Measurements from ENCODE around the gene KDM6A.
"Not testable (repeated sequence)": the region's sequence is repeated elsewhere in the genome, so short reads cannot be mapped to it uniquely, and the experiment has no call there.

Gene KDM6A

DNA sequence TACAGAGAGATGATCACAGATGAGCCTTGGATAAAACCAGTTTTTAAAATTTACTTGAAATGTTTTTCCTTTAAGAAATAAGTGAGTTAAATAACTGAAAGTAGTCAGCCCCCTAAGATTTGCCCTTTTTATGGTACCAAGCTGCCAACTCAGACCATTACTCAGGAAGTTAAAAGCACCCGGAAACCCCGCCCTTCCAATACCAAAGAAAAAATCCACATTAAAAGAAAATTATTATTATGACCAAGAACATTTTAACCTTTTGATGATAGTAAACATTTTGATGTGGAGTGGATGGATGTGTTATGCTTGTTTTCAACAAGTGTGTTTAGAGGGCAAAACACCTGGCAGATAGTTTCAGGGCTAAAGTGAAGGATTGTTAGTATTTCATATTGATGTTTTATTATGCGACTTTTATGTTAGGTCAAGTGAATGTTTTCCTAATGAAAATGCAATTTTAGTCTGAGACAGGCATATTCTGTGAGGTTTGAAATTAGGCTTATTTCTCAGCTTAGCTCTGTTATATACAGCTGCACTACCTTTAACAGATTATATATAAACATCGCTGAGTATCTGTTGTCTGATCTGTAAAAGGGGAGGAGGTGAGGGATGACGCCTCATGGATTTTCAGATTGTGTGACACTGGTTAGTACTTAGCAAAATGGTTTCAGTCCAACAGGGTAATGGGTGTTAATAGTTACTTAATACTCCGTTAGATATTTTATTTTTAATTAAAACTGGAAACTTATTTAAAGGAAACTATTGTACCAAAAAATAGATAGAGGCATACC lies 89.0 kb downstream of the KDM6A start:
- no peak for DNase-seq (ENCODE audit: low spot score)

DNA sequence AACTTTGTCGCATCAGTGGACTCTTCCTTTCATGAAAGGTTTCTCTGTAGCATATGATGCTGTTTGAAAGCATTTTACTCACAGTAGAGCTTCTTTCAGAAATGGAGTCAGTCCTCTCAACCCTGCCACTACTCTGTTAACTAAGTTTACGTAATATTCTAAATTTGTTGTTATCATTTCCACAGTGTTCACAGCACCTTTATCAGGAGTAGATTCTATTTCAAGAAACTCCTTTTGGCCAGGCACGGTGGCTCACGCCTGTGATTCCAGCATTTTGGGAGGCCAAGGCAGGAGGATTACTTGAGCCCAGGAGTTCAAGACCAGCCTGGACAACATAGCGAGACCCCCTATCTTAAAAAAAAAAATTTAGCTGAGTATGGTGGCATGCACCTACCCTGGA lies 90.0 kb downstream of the KDM6A start:
- DNase-seq (ENCODE audit: low spot score) = no peak

DNA sequence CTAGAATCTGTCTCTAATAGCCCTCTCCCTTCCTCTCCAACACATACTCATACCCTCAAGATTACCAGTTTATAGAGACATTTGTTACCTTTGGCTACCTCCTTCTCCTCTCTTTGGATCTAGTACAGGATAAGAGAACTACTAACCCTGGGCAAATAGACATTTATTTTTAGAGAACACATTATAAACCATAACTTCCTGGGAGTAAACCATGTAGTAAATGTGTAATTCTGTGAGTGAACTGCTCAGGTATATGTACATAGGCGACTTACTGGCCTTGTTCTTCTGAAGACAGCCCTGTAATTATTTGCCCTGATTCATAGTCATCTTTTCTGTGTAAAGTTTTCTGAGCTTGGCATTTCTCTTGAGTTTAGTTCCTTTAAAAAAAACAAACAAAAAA lies 94.2 kb downstream of the KDM6A start:
- DNase-seq (ENCODE audit: low spot score) = no peak

DNA sequence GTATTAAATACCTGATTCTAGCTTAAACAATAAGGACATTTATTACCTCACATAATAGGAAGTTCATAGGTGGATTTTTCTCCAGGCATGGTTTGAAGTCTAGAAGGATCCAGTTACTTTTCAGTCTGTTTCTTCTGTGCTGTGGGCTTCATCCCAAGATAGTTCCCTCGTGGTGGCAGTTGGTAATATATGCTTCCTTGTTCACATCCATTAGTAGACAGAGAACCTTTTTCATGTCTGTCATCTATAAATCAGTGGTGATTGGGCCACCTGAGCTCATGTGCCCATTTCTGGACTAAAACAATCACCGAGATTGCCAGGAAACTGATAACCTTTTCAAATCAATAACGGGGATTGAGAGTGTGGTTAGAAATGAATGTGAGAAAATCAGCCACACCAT lies 97.7 kb downstream of the KDM6A start:
- no peak for DNase-seq (ENCODE audit: low spot score)

DNA sequence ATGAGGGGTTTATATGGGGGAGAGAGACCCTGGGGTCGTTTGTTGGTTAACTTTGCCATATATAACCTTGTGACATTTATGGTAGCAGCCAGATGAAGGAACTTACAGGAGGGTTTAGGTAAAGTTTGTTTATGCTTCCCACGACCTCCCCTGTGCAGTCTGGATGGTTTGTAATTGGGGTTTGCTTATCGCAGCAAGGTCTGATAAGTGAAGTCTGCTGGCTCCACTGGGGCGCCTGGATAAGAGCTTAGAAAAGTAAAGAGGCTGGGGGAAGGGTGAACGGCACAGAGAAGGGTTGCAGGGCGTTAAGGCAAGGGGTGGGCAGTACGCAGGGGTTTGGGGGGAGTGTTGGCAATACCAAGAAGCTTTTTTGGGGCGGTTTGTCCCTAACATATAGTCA lies 98.7 kb downstream of the KDM6A start:
- no peak for DNase-seq (ENCODE audit: low spot score)

DNA sequence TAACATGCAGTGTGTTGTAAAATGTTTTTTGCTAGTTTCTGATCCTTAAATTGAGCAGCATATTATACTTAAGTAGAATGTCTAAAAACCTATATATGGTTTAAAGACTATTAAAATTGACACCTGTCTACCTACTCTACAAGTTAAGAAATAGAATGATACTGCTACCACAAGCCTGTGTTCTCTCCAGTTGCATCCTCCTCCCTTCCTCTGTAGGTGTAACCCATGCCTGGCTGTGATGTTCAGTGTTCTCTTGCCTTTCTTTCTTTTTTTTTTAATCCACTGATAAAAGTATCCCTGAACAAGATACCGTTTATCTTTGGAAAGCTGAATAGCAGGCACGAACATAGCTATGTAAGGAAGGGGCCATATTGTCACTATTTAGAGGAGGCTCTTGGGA lies 99.1 kb downstream of the KDM6A start:
- DNase-seq (ENCODE audit: low spot score) = no peak

DNA sequence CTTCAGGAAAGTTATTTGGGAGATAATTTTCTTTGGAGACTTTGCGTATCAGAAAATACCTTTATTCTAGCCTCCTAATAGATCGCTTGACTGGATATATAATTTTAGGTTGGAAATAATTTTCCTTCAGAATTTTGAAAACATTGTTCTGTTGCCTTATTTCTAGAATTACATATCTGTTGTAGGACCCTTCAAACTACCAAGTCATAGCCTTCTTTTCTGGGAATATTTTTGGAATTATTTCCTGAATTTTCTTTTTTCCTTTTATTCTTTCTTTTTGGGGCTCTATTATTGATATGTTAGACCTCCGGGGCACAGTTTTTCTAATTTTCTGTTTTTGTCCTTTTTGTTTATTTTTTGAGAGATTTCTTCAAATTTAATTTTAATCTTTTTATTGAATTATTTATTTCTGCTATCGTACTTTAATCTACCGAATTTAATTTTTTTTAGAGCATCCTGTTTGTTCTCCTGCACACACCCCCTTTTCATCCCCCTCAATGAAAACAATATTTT lies 100.5 kb downstream of the KDM6A start:
- no peak for DNase-seq (ENCODE audit: low spot score)

DNA sequence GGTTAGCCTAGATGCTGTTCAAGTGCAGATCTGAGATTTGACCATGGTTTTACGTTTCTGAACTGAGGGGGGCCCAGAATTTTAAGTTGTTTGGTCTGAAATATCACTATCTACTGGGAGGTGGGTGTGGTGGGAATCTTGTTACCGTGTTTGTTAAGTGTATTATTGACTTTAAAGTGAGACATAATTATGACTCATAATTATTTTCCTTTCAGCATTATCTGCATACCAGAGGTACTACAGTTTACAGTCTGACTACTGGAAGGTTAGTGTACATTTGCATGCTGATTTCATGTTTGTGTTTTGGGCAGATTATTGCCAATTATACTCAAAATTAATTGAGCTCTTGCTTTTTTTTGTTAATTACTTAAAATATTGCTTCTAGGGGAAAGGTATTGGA lies 101.5 kb downstream of the KDM6A start:
- peak; percentile 13 for DNase-seq (ENCODE audit: low spot score)

DNA sequence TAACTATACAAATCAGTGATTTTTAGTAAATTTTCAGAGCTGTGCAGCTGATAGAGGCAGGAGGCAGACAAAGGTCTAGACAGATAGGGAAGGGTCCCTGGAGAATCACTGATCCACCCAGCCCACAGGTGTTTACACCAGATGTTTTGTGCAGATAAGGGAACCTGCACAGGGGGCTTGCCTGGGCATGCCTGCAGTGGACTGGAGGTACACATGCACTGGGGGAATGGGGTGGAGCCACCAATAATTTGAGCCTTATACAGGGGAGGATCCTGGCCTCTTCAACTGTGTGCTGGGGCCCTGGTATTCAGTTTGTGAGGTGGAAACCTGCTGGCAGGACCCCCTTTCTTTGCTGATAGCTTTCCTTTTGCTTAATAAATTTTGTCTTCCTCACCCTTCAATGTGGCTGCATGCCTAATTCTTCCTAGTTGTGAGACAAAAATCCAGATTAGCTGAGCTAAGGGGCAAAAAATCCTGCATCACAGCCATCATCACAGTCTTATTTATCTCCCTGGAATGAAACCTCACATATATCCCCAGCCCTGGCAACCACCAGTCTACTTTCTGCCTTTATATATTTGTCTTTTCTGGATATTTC lies 102.8 kb downstream of the KDM6A start:
- DNase-seq (ENCODE audit: low spot score) = no peak

DNA sequence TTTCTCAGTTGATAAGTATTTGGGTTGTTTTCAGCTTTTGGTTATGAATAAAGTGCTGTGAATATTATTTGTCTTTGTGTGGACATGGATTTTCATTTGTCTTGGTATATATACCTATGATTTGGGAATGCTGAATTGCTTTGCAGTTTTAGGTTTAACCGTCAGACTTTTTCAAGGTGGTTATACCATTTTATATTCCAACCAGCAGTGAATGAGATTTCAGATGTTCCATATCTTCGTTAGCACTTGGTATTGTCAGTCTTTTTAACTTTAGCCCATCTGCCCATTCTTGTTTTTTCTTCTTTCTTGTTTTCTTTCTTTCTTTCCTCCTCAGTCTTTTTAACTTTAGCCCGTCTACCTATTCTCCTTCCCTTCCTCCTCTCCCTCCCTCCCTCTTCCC lies 106.0 kb downstream of the KDM6A start:
- no peak for DNase-seq (ENCODE audit: low spot score)

DNA sequence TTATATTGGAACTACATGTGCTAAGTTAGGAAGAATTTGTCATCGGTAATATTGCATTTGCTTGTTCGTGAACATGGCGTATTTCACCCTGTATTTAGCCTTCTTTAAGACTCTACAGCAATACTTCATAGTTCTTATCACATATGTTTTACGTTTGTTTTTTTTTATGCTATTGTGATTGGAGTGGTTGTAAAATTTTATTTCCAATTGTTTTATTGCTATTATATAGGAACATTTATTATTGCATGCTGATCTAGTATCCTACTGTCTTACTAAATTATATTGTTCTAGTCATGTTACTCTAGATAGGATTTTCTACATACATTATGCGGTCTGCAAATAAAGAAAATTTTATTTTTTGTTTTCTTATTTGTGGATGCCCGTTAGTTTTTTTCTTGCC lies 107.4 kb downstream of the KDM6A start:
- no peak for DNase-seq (ENCODE audit: low spot score)

DNA sequence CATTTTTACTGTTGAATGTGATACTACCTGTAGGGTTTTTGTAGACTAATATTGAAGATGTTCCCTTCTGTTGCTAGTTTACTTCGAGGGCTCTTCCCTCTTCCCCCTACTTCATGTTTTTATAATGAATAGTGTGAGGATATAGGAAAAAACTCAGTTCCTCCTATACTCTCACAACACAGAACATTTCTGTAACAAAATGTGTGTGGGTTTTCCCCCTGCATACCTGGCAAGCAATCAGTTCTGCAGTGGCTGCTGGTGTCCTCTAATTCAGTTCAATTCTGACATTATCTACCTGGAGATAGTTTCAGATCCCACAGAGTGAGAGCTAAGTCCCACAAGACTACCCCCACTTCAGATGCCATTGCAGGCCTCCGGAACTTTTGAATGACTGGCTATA lies 107.9 kb downstream of the KDM6A start:
- DNase-seq (ENCODE audit: low spot score) = no peak

DNA sequence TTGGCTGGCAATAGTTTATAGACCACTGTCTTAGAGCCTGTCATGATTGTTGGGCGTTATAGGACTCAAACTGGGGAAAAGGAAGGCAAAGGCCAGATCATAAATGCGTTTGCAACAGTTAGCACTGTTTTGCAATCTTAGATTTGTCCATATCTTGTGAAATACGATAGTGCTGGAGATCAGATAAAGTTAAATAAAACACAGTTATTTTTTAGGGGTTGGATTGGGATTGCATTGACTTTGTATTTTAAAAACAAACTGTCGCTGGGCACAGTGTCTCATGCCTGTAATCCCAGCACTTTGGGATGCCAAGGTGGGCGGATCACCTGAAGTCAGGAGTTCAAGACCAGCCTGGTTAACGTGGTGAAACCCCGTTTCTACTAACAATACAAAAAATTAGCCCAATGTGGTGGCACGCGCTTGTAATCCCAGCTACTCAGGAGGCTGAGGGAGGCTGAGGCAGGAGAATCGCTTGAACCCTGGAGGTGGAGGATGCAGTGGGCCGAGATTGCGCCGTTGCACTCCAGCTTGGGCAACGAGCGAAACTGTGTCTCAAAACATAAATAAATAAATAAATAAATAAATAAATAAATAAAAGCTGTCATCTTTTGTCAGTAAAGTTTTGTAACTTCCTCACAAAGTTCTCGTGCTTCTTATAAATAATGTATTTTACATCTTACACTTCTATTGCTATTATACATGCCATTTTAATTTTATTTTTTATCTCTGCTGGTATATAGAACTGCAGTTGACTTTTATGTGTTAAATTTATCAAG lies 117.2 kb downstream of the KDM6A start:
- DNase-seq (ENCODE audit: low spot score) = no peak

DNA sequence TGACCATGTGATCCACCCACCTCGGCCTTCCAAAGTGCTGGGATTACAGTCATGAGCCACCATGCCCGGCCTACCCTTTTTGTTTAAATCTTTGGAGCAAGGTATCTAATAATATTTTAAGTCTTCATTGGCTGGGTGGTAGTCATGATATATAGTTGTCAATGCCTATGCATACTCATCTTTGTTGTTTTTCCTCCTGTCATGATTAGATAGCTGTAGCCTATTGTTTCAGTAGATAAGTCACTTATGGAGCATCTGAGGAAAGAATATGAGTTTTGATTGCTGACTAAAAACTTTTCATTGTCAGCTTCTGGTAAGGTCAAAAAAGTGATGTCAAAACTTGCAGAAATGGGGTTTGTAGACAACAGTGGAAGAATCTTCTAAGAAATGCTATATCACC lies 119.8 kb downstream of the KDM6A start:
- DNase-seq (ENCODE audit: low spot score) = no peak

DNA sequence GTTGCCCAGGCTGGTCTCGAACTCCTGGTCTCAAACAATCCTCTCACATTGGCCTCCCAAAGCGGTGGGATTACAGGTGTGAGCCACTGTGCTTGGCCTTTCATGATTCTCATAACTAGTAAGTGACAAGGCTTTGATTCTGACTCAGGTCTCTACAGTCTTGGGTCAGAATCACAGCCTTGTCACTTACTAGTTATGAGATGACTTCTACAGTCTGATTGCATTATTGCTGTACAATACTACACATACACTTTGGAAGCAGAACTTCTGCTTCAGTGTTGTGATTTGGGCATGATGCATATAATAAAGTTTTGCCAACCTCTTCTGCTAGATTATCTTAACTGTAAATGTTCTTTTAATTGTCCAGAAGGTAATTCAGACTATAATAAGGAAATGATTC lies 123.3 kb downstream of the KDM6A start:
- DNase-seq (ENCODE audit: low spot score) = no peak

DNA sequence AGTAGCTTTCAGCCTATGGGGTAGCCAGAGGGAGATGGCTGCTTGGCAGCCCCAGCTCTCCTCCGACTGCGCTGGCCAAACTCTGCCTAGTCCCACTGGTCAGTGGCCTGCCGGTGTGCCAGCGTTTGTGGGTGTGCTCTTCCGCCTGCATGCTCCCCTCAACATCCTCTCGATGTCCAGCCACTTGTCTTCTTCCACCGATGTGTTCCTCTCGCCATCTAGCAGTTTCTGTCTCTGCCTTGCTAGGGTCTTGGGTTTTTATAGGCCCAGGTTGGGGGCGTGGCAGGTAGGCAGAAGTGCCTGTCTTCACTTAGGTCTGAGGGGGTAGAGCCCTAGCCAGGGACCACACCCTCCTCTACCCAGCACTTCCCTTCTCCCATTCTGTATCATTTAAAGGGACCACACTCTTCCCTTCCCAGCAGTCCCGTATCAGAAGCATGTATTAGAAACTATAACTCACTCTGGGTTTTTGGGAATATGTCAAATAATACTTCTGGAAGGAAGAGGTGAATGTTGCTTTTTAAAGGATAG lies 124.4 kb downstream of the KDM6A start:
- no peak for DNase-seq (ENCODE audit: low spot score)

DNA sequence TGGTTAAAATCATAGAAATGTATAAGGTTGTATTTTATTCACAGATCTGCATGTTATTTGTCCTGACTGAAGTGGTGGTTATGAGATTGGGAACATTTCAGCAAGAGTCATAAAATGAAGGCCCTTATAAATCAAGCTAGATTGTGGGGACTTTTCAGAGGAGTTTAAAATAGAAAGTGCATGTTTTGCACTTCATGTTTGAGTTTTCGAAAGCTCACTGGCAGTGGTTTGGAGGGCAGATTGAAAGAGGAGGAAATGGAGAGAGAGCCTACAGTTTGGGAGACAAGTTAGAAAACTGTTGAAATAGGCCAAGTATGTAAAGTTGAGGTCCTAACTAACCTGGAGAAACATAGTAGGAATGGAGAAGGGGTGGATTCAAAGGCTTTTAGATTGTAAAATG lies 124.9 kb downstream of the KDM6A start:
- no peak for DNase-seq (ENCODE audit: low spot score)

DNA sequence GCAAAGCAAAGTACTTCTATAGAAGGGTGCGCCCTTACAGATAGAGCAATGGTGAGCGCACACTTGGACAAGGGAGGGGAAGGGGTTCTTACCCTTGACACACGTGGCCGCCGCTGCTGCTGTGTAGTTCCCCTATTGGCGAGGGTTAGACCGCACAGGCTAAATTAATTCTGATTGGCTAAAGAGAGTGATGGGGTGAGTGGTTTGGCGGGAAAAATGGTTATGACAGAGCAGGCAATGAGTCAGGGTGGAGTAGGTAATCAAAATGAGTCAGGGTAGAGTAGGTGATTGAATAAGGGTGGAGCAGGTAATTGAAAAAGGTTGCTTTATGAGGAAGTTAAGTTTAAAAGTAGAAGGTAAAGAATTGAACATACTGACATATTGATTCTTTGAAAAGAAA lies 126.2 kb downstream of the KDM6A start:
- not testable (repeated sequence) for DNase-seq (ENCODE audit: low spot score)

DNA sequence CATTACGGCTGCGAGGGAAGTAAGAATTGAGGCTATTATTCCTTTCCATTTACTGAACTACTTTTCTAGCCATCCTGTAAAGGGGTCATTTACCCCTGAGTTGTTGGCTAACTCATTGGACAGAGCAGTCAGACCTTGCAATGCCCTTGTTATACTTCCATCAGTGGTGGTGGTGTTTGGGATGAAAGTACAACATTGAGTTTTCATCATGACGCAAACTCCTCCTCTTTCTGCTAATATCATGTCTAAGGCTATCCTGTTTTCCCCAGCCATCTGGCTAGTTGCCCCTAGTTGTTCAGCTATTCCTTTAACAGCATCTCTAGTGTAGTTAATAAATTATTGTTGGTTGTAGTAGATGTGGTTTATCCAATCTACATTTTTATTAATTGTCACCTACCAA lies 126.9 kb downstream of the KDM6A start:
- not testable (repeated sequence) for DNase-seq (ENCODE audit: low spot score)

DNA sequence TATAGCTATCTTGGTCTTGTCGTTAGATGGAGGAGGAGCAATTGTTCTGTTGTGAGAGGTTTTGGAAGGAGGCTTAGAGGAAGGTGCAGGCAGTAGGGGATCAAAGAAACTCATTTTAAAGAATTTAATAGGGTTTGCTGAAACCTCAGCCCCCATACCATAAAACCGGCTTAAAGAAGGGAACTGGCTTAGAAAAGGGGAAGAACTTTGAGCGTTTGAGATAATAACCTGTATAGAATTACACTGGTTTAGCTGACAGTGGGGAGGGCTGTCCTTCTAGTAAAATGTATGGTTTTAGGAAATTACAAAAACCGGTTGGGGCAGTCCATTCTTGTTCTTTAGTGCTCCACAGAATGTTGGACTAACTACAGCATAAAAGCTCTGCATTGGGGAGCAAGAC lies 128.1 kb downstream of the KDM6A start:
- DNase-seq (ENCODE audit: low spot score) = no peak

DNA sequence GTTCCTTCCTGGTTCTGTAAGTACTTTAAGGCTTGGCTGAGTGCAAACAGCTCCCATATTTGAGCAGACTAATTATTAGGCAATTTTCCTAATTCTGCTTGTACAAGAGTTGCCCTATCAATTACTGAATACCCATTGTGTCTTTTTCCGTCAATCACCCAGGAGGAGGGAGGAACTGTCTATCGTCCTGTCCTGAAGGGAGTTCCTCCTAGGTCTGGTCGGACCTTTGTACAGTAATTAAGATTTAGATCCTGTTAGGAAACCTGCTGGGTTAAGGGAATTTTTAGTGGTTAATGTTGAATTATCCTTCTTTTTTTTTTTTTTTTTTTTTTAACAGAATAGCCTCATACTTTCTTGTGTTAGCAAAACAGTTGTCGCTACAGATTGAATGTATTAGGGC lies 130.1 kb downstream of the KDM6A start:
- no peak for DNase-seq (ENCODE audit: low spot score)

DNA sequence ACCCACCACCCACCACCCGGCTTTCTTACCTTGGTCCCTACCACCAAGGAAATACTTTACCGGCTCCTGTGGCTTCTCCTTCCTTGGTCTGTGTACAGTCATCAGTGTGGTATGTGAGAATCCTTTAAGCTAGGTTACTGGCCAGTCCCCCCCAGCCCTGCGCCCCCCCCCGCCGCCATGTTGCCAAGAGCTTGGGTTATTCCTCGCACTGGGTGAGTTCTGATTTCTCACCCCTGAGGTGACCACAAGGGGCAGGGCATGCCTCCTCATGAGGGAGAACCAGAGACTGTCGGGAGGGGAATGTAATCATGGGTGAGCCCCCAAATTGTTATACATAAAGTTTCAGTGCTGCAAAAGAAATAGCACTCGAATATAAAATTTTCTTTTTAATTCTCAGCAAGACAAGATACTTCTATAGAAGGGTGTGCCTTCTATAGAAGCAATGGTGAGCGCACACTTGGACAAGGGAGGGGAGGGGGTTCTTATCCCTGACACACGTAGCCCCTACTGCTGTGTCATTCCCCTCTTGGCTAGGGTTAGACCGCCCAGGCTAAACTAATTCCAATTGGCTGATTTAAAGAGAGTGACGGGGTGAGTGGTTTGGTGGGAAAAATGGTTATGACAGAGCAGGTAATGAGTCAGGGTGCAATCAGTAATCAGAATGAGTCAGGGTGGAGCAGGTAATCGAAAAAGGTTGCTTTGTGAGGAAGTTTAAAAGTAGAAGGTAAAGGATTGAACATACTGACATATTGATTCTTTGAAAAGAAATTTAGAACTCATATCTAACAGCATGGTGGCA lies 133.2 kb downstream of the KDM6A start:
- no peak for DNase-seq (ENCODE audit: low spot score)

Data from AG20443 (cell line).